Anterior cingulate cortex (tissue), 58 donors: ENCODE data around the gene TRAPPC2L.

ENCODE experiments used
- DNase-seq, 58 donors: peaks; one replicate each; lab custom pipeline; 2025; lab: John Stamatoyannopoulos, UW

The TRAPPC2L gene

GRCh38 chr16:88817785-88818574 lies 38.9 kb upstream of the TRAPPC2L start:
- no peak for DNase-seq

GRCh38 chr16:88818575-88818874 lies 38.4 kb upstream of the TRAPPC2L start:
- no peak for DNase-seq

GRCh38 chr16:88819126-88819525 lies 37.8 kb upstream of the TRAPPC2L start:
- no peak for DNase-seq

GRCh38 chr16:88820385-88821025 lies 36.4 kb upstream of the TRAPPC2L start:
- DNase-seq = no peak

GRCh38 chr16:88821168-88821850 lies 35.6 kb upstream of the TRAPPC2L start:
- no peak for DNase-seq

GRCh38 chr16:88822281-88823040 lies 34.5 kb upstream of the TRAPPC2L start:
- DNase-seq = no peak

- peak in 11 of 58 donors; percentile 19 to 34 (median 23) for DNase-seq
These were observed 33.3 kb upstream of the TRAPPC2L start for GRCh38 chr16:88823646-88824045.

- no peak for DNase-seq
These were observed 32.5 kb upstream of the TRAPPC2L start for GRCh38 chr16:88824256-88825077.

- DNase-seq = no peak
These were observed 31.8 kb upstream of the TRAPPC2L start for GRCh38 chr16:88825146-88825545.

- peak in 1 of 58 donors; percentile 29 for DNase-seq
These were observed 30.7 kb upstream of the TRAPPC2L start for GRCh38 chr16:88826070-88826840.

GRCh38 chr16:88827727-88828126 lies 29.2 kb upstream of the TRAPPC2L start:
- DNase-seq = no peak

- DNase-seq = peak in 9 of 58 donors; percentile 25 to 65 (median 44)
These were observed 28.2 kb upstream of the TRAPPC2L start for GRCh38 chr16:88828711-88829110.

- no peak for DNase-seq
These were observed 26.7 kb upstream of the TRAPPC2L start for GRCh38 chr16:88830258-88830657.

GRCh38 chr16:88830783-88831182 lies 26.1 kb upstream of the TRAPPC2L start:
- no peak for DNase-seq

GRCh38 chr16:88831838-88832237 lies 25.1 kb upstream of the TRAPPC2L start:
- no peak for DNase-seq

- DNase-seq = no peak
These were observed 23.8 kb upstream of the TRAPPC2L start for GRCh38 chr16:88833086-88833485.

GRCh38 chr16:88834670-88835069 lies 22.3 kb upstream of the TRAPPC2L start:
- DNase-seq = no peak

GRCh38 chr16:88835383-88835782 lies 21.5 kb upstream of the TRAPPC2L start:
- DNase-seq = no peak

GRCh38 chr16:88835818-88836217 lies 21.1 kb upstream of the TRAPPC2L start:
- DNase-seq = no peak
